Suprapubic skin (tissue), 4 donors: ENCODE measurements around the gene PELO.

Source experiments
- EP300 ChIP-seq: sonication (generic); formaldehyde crosslinking; IDR thresholded peaks from one replicate; pipeline ENCODE4 v1.6.1; 2017; ENCODE audit warnings: antibody characterized with exemption
- POLR2A ChIP-seq, 2 donors: fragments of 450-650 bp; IDR thresholded peaks; one replicate each; pipeline ENCODE4 v1.6.1; 2017; ENCODE audit warnings: antibody characterized with exemption in 2 of 2, mild to moderate bottlenecking in 2 of 2, moderate library complexity in 2 of 2
- POLR2AphosphoS5 ChIP-seq, 3 donors: sonication (generic); formaldehyde crosslinking; IDR thresholded peaks; one replicate each; pipeline ENCODE4 v1.6.1; 2017; ENCODE audit warnings: antibody characterized with exemption in 3 of 3
- TF ChIP-seq, protein P1 (sequence below), 2 donors: fragments of 200-600 bp in 1 of 2; fragments of 450-650 bp in 1 of 2; sonication (generic) in 1 of 2; IDR thresholded peaks; one replicate each; pipeline ENCODE4 v1.5.1; 2016 to 2019; ENCODE audit warnings: antibody characterized with exemption in 2 of 2, mild to moderate bottlenecking in 1 of 2, moderate library complexity in 1 of 2

DNA sequence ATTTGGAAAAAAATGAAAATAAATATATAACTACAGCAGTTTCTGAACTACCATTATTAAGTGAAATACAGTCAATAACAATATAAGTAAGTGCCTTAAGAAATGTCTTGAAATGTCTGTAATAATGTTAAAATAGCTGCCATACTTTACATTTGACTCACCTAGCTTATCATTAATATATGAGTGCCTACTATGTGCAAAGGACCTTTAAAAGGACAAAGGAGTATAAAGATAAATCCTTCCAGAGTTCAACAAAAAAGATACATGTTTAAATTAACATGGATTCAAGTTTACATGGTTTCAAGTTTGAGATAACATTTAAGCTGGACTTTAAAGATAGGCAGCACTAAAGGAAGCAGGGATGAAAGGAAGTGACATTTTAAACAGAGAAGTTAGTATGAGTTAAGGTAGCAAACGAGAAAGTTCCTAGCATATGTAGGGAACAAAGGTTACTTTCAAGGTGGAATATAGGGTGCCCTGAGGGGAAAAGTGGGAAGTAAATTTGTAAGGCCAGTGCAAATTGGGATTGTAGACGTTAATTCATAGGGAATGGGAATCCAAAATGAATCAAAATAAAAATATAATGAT, 8.9 kb downstream of the PELO start:
- TF ChIP-seq, protein P1, sequence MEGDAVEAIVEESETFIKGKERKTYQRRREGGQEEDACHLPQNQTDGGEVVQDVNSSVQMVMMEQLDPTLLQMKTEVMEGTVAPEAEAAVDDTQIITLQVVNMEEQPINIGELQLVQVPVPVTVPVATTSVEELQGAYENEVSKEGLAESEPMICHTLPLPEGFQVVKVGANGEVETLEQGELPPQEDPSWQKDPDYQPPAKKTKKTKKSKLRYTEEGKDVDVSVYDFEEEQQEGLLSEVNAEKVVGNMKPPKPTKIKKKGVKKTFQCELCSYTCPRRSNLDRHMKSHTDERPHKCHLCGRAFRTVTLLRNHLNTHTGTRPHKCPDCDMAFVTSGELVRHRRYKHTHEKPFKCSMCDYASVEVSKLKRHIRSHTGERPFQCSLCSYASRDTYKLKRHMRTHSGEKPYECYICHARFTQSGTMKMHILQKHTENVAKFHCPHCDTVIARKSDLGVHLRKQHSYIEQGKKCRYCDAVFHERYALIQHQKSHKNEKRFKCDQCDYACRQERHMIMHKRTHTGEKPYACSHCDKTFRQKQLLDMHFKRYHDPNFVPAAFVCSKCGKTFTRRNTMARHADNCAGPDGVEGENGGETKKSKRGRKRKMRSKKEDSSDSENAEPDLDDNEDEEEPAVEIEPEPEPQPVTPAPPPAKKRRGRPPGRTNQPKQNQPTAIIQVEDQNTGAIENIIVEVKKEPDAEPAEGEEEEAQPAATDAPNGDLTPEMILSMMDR (IDR thresholded peaks at IDR 0.05): no peak
- TF ChIP-seq POLR2A (IDR thresholded peaks at IDR 0.05) (no peak), POLR2AphosphoS5 (IDR thresholded peaks at IDR 0.05) (no peak), EP300 (no peak)
